Posterior cingulate gyrus (tissue), 11 donors: ENCODE results near the gene CROT.

ENCODE experiments used
- DNase-seq, 10 donors: peaks; one replicate each; pipeline versions ENCODE4 v3.0.0 to v3.0.0-alpha.2; 2020 to 2021; ENCODE audit warnings: mixed read lengths in 3 of 10
- intact Hi-C: fragments of 100-400 bp; cut with DNase I; formaldehyde crosslinking; loops from one replicate; pipeline ENCODE4 v1.15.1; 2023

Gene CROT

GRCh38 chr7:87337331-87337730 is 8.1 kb upstream of the CROT start:
- no peak for DNase-seq
- intact Hi-C loops, result no loop called here

- DNase-seq, result no peak
- intact Hi-C loops, result no loop called here
Observed at GRCh38 chr7:87339373-87339897, 6.0 kb upstream of the CROT start.

GRCh38 chr7:87341441-87341840 is 4.0 kb upstream of the CROT start:
- intact Hi-C loops, result loop anchor here (10.0 kb wide), 2 partner anchors 127 to 187 kb away; partner anchors contain the start of genes DMTF1 and TMEM243
- DNase-seq, result no peak

- intact Hi-C loops, result loop anchor here (10.0 kb wide), 2 partner anchors 127 to 187 kb away; partner anchors contain the start of genes DMTF1 and TMEM243
- no peak for DNase-seq
Observed at GRCh38 chr7:87342231-87342630, 3.2 kb upstream of the CROT start.

GRCh38 chr7:87344446-87344845 is 1.0 kb upstream of the CROT start:
- intact Hi-C loops, result loop anchor here (10.0 kb wide), 2 partner anchors 130 to 190 kb away; partner anchors contain the start of genes DMTF1 and TMEM243
- DNase-seq, result no peak

- DNase-seq, result no peak
- intact Hi-C loops, result loop anchor here (5.0 to 10.0 kb wide), 3 partner anchors 131 to 531 kb away; partner anchors contain the start of genes DBF4, DMTF1, SLC25A40 and TMEM243
Observed at GRCh38 chr7:87345962-87346371, 503 bp downstream of the CROT start.

- intact Hi-C loops, result loop anchor here (5.0 to 10.0 kb wide), 3 partner anchors 132 to 530 kb away; partner anchors contain the start of genes DBF4, DMTF1, SLC25A40 and TMEM243
- no peak for DNase-seq
Observed at GRCh38 chr7:87347207-87347606, 1.7 kb downstream of the CROT start.

GRCh38 chr7:87347664-87348063 is 2.2 kb downstream of the CROT start:
- intact Hi-C loops, result loop anchor here (5.0 to 10.0 kb wide), 3 partner anchors 133 to 530 kb away; partner anchors contain the start of genes DBF4, DMTF1, SLC25A40 and TMEM243

GRCh38 chr7:87354749-87355148 is 9.3 kb downstream of the CROT start:
- DNase-seq, result no peak
- intact Hi-C loops, result no loop called here

More at GRCh38 chr7:87347664-87348063, 2.2 kb downstream of the CROT start:
- no peak for DNase-seq

GRCh38 chr7:87356448-87356847 is 11.0 kb downstream of the CROT start:
- intact Hi-C loops, result no loop called here
- no peak for DNase-seq

GRCh38 chr7:87359366-87359765 is 13.9 kb downstream of the CROT start:
- intact Hi-C loops, result no loop called here

GRCh38 chr7:87361320-87361719 is 15.9 kb downstream of the CROT start:
- DNase-seq, result no peak
- intact Hi-C loops, result no loop called here

More at GRCh38 chr7:87359366-87359765, 13.9 kb downstream of the CROT start:
- DNase-seq, result no peak

- no peak for DNase-seq
- intact Hi-C loops, result no loop called here
Observed at GRCh38 chr7:87363342-87363741, 17.9 kb downstream of the CROT start.

GRCh38 chr7:87364246-87364645 is 18.8 kb downstream of the CROT start:
- no peak for DNase-seq
- intact Hi-C loops, result no loop called here

- no peak for DNase-seq
- intact Hi-C loops, result no loop called here
Observed at GRCh38 chr7:87369216-87369615, 23.8 kb downstream of the CROT start.

GRCh38 chr7:87370660-87371180 is 25.3 kb downstream of the CROT start:
- intact Hi-C loops, result no loop called here
- DNase-seq, result no peak

GRCh38 chr7:87375662-87376435 is 30.4 kb downstream of the CROT start:
- intact Hi-C loops, result no loop called here
- DNase-seq, result no peak

- intact Hi-C loops, result no loop called here
- no peak for DNase-seq
Observed at GRCh38 chr7:87380905-87381304, 35.4 kb downstream of the CROT start.

- no peak for DNase-seq
- intact Hi-C loops, result no loop called here
Observed at GRCh38 chr7:87391020-87391701, 45.7 kb downstream of the CROT start.

- intact Hi-C loops, result no loop called here
- DNase-seq, result no peak
Observed at GRCh38 chr7:87395442-87396020, 50.1 kb downstream of the CROT start.
